ENCODE measurements around the gene AP3S2.

Gene AP3S2

DNA sequence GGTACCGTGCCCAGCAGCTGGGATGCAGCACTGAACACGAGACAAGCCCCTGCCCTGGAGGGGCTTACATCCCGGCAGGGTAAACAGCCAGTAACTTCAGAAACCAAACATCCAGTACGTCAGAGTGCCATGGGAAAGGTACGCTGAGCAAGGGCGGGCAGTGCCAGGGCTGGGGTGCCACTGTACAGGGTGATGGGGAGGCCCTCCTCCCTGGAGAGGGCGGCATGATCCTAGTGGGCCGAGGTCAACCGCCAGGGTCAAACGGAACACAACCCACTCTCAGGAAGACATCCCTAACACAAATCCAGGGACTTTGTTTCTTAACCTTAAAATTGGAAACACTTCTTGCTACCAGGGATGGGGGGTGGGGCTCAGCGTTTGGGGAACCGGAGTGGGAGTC, 63.2 kb downstream of the AP3S2 start:
- DNase-seq = no peak

GRCh38 chr15:89829616-89830440, 64.0 kb downstream of the AP3S2 start:
- no peak for DNase-seq

DNA sequence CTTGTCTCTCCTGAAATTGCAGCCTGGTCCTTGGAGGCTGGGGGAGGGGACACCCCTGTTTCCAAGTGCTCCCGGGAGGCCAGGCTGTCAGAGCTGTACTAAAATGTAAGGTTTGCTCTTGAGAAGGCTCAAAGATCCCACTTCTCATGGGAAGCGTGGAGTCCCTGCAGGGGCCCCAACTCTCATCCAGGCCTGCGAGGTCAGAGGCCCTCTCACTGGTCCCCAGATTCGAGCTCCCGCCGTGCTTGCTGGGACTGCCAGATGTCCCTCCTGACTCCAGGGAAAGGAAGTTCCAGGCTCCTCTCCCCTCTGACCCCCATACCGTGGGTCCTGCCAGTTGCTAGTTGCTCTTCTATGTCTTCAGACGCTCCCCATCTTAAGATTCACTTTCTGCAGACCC, 64.6 kb downstream of the AP3S2 start:
- DNase-seq = no peak

DNA sequence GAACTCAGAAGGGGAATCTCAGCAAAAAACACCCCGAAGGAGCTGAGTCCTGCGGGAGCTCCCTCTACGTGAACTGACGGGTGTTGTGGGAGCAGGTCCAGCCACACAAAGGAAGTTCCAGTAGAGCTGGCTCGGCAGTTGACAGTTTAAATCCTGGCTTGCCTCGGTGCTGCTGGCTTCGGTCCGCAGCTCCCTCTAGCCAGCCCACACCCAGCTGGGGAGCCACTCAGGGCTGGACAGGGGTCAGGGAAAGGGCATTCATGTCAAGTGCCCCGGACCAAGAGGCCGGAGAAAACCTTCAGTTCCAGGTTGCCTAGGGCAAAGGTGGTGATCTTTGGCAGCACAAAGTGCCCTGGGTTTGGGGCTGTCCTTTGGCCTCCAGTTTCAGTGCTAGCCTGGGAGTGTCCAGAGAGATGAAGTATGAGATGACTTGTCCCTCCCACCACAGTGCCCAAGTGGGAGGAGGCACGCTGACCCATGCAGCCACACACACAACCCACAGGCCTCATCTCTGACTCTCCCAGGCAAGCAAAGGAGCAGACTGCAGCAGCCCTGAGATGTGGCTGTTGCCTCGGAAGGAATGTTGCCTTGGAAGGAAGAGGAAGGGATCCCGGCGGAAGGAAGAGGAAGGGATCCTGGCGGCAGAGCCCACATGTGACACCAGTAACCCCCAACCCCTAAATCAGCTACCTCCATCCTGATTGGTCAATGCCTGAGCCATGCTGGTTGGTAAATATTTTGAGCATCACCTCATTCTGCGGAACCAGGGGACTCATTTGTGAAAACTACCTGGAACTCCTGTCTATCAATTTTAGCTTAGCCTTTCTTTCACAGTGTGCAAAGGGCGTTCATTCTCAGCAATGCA, 65.3 kb downstream of the AP3S2 start:
- DNase-seq = no peak

GRCh38 chr15:89827829-89828228, 66.0 kb downstream of the AP3S2 start:
- no peak for DNase-seq

GRCh38 chr15:89826671-89827655, 66.8 kb downstream of the AP3S2 start:
- DNase-seq = no peak

DNA sequence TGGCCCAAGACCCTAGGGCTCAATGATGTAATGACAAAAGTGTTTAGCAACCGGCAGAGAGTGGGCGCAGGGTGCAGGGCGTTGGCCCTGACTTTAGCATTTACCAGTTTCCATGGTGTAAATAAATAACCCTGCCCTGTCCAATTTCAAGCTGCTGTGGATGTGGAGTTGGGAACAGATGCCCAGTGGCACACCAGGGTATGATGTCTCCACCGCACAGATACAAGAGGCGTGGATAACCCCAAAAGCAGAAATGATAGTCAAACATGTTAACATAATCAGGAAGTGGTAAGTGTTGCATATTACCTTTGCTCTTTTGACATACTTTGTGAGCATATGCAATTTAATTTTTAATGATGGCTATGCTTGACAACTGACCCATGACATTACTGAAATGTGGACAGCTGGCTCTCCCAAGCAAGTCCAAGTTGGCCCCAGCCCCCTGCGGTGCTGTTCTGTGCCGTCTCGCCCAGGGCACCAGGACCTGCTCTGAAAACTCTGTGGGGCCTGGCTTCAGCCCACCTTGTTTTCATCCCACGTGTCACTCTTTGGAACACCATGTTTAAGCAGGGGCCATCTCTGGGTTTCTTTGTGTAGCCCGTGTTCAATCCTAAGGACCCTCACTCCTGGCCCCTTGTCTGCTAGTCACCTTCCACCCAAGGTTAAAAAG, 68.4 kb downstream of the AP3S2 start:
- no peak for DNase-seq

- no peak for DNase-seq
Measured at GRCh38 chr15:89824607-89824867, 69.3 kb downstream of the AP3S2 start.

- DNase-seq = no peak
Measured at GRCh38 chr15:89823836-89824606, 69.8 kb downstream of the AP3S2 start.

DNA sequence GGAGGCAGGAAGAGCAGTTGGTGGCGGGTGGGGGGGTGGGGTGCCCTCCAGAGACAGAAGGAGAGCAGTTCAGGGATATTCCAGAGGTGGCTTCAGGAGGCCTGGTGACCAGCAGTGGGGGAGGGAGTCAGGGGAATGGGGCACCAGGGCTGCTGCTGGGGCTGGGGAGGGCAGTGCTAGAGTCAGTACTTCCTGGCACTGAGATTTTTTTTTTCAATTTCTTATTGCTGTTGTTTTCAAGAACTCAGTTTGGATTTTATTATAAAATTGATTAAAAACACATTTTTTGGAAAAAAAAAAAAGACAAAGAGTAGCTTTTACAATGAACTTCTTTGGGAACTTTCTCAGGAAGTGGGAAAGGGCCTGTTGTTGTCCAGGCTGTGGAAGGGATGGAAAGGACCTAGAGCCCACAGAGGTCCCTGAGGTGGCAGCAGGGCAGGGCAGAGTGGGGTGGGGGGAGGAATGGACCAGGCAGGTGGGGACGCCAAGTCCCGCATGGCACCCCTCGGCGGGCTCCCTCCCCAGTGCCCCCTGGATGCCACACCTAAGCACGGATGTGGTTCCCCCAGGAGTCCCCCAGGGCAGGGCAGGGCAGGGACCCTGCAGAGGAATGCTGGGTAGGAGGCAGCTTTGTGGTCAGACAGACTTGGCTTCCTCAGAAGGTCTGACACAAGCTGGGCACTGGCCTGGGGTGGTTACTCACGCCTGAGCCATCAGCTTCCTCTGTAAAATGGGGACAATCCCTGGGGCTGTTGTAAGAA, 70.7 kb downstream of the AP3S2 start:
- DNase-seq = no peak

GRCh38 chr15:89822611-89822950, 71.2 kb downstream of the AP3S2 start:
- DNase-seq = no peak

GRCh38 chr15:89822026-89822425, 71.8 kb downstream of the AP3S2 start:
- no peak for DNase-seq

- DNase-seq = no peak
Measured at GRCh38 chr15:89820666-89821611, 72.9 kb downstream of the AP3S2 start.

- DNase-seq = no peak
Measured at GRCh38 chr15:89818287-89818686, 75.5 kb downstream of the AP3S2 start.

DNA sequence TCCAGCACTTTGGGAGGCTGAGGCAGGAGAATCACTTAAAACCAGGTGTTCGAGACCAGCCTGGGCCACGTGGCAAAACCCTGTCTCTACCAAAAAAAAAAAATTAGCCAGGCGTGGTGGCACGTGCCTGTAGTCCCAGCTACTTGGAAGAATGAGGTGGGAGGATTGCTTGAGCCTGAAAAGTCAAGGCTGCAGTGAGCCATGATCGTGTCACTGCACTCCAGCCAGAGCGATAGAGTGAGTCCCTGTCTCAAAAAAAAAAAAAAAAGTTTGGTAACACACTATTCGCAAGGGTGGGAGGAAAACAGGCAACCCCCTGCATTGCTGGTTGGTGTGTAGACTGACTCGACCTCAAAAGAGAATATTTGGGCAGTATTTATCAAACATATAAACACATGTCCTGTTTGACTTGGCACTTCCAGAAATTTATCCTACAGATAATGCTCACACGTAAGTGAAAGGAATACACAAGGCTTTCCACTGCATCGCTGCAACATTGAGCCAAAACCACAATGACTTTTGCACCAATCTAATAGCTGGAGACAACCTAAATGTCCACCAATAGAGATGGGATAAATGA, 76.0 kb downstream of the AP3S2 start:
- no peak for DNase-seq

DNA sequence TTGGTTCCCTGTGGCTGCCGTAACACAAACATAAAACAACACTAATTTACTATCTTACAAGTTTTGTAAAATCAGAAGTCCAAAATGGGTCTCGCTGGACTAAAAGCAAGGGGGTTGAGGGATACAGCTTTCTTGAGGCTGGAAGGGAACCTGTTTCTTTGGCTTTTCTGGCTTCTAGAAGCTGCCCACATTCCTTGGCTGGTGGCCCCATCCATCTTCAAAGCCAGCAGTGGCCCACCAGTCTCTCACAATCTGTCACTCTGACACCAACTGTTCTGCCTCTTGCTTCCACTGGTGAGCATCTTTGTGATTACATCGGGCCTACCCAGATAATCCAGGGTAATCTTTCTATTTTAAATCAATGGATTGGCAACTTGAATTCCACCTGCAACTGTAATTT, 78.0 kb downstream of the AP3S2 start:
- DNase-seq = no peak

DNA sequence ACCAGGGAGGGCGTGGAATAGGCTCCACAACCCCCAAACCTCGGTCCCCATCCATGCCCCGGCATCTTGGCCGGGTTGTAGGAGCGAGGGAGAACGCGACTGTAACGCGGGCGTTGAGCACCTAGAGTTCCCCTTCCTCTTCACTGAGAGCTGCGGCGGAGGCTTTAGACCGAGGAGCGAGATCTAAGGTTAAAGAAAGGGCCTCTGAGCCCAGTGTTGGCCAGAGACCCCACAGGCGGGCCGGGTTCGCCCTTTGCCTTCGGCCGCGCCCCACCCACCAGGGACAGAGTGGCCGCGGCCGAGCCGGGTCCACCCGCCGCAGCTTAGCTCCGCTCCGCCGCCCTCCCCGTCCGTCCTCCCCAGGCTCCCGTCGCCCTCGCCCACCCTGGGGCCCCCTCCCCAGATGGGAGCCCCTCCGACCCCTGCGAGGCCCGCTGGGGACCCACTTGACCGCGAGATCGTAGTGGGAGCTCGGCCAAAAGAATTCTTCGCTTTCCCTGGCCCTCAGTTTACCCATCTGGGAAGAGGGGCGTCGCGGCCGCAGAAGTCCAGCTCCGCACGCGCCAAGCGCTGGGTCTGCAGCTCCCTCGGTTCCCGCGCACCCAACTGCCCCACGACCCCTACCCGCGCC, 79.6 kb downstream of the AP3S2 start:
- DNase-seq = no peak

- DNase-seq = no peak
Measured at GRCh38 chr15:89813381-89814111, 80.2 kb downstream of the AP3S2 start.
